Activated CD8-positive, alpha-beta T cell treated with anti-CD3 and anti-CD28 coated beads, Interleukin-2, amount 10 ng/mL, durations not matched to agents 7 days and 5 days (primary cell): ENCODE data around the gene BCAS3. TPM values are rescaled to one million over a fixed set of nuclear protein-coding genes. Genes with fewer than 3 reads are reported as not detected.

Source experiments
- ATAC-seq: fragments of 150-1000 bp; cut with Tn5 transposase; one replicate; pipeline ENCODE4 v1.10.0; 2021; ENCODE audit warnings: moderate library complexity
- CTCF ChIA-PET: fragments of 350-600 bp; sonication (Branson Sonifier 250); formaldehyde crosslinking; loops from one replicate; lab custom pipeline; 2021; ENCODE audit warnings: antibody characterized with exemption; lab: Charles Lee
- POLR2A ChIA-PET: fragments of 350-600 bp; sonication (Branson Sonifier 250); formaldehyde crosslinking; loops from one replicate; lab custom pipeline; 2021; ENCODE audit warnings: antibody characterized with exemption; lab: Charles Lee
- DNase-seq: peaks from one replicate; pipeline ENCODE4 v3.0.0-alpha.2; 2020
- H3K27ac Mint-ChIP-seq: one replicate; pipeline ENCODE4 v1.8.0; 2021; ENCODE audit warnings: mild to moderate bottlenecking, mixed read lengths
- H3K27me3 Mint-ChIP-seq: one replicate; pipeline ENCODE4 v1.8.0; 2021; ENCODE audit warnings: low read depth, mixed read lengths
- H3K36me3 Mint-ChIP-seq: one replicate; pipeline ENCODE4 v1.8.0; 2021; ENCODE audit warnings: low read depth, mixed read lengths
- H3K4me1 Mint-ChIP-seq: one replicate; pipeline ENCODE4 v1.8.0; 2021; ENCODE audit warnings: low read depth, mixed read lengths
- H3K4me3 Mint-ChIP-seq: one replicate; pipeline ENCODE4 v1.8.0; 2021; ENCODE audit warnings: mild to moderate bottlenecking, mixed read lengths
- H3K9me3 Mint-ChIP-seq: one replicate; pipeline ENCODE4 v1.8.0; 2022; ENCODE audit warnings: mixed read lengths; ENCODE audit not compliant: insufficient read depth
- total RNA-seq, 2 experiments: library from RNA; stranded (reverse); gene quantifications; one replicate each; pipeline ENCODE4 v1.2.3, GENCODE V29; 2021

The BCAS3 gene
- total RNA-seq, 2 experiments from 2014 or later: 13.0 to 16.3 TPM

DNA sequence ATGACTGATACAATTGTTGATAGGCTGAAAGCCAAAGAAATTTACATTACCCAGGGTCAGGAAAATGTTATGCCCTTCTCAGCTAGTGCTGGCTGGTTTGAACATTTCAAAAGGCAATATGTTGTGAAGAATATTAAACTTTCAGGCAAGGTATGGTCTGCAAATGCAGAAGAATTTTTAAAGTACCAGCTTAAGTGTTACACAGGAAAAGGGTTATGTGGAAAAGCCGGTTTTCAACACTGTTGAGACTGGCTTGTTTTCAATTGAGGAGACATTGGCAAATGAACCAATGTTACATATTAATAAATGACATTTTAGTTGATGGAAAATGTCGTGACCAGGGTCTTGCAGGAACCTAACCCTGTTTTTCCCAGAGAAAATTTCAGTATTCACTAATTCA is 506.1 kb downstream of the BCAS3 start:
- Mint-ChIP-seq H3K4me1 (no peaks in the 10 kb centered on the region), H3K27me3 (no peaks in the 10 kb centered on the region), H3K36me3 (no peaks in the 10 kb centered on the region), H3K4me3 (no peak overlapping the region), H3K9me3 (no peaks in the 10 kb centered on the region), H3K27ac (no peak overlapping the region)
- ChIA-PET CTCF (no interaction called here), POLR2A (no interaction called here)
- DNase-seq (no peak), ATAC-seq (no peak)

DNA sequence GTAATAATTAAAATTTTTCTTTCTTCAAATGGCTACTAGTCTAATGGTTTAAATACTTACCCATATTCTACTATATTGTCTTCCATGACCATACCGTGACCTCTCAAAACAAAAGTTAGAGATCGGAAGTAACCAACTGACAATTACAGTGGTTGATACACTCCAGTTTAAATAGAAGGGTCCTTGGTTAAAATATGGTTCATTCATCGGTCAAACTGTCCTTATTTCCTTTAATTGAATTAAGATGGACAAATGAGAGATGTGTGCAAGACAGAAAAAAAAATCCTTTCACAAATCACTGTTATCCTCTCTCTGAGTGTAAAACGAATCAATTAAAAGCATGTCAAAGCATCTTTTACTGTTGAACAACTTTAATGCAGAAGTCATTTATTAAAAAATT is 507.7 kb downstream of the BCAS3 start:
- peaks cover 14% of the 10 kb centered on the region for H3K4me1 Mint-ChIP-seq

DNA sequence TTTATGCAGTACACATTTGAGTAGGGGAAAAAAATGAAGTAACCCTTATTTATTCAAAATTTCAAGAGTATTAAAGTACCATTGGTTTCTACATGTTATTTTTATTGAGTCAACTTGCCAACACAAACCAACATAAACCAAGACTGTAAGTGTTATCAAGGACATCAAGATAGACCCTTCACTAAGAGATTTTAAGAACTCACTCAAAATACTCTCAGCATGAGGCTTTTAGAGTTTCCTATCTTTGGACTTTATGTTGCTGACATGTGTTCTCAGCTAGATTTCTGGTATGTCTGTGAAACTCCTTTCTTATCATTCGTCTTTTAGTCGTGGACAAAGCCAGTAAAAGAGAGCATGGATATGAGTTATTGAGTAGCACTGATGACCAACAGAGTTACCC is 509.4 kb downstream of the BCAS3 start:
- H3K9me3 Mint-ChIP-seq: peaks cover 5% of the 10 kb centered on the region
- peaks cover 2% of the 10 kb centered on the region for H3K36me3 Mint-ChIP-seq
- no peaks in the 10 kb centered on the region for H3K27me3 Mint-ChIP-seq
- no peak for ATAC-seq
- no peak overlapping the region for H3K4me3 Mint-ChIP-seq
- ChIA-PET POLR2A (no interaction called here), CTCF (no interaction called here)
- no peak for DNase-seq
- H3K4me1 Mint-ChIP-seq: peaks cover 14% of the 10 kb centered on the region
- H3K27ac Mint-ChIP-seq: no peak overlapping the region

More for the DNA sequence above, 507.7 kb downstream of the BCAS3 start:
- no peaks in the 10 kb centered on the region for H3K9me3 Mint-ChIP-seq
- H3K27me3 Mint-ChIP-seq: no peaks in the 10 kb centered on the region
- CTCF ChIA-PET: interaction anchor here (1.2 kb wide), 1 partner anchor 174 kb away, joined by 3 read pairs; no protein-coding TSS in a partner anchor
- ATAC-seq: no peak
- POLR2A ChIA-PET: no interaction called here
- H3K4me3 Mint-ChIP-seq: no peak overlapping the region
- H3K27ac Mint-ChIP-seq: no peak overlapping the region
- H3K36me3 Mint-ChIP-seq: peaks cover 2% of the 10 kb centered on the region
- DNase-seq: no peak

DNA sequence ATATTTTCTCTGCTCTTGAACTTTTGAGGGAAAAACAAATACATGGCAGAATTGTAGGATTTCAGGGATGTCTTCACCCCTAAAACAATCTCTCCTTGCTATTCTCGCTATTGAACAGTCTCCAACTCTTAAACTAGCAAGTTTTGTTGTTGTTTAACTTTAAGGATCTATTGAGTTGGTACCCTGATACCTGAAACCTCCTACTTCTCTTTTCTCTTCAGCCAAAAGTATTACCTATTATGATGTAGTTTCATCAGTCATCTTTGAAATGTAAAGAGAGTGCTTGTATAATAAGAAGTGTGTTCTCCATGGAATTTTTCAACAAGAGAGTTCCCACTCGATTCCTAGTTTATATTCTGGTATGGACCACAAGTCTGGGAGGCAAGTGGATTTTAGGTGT is 510.4 kb downstream of the BCAS3 start:
- POLR2A ChIA-PET: no interaction called here
- H3K27ac Mint-ChIP-seq: no peak overlapping the region
- no peak for ATAC-seq
- peaks cover 5% of the 10 kb centered on the region for H3K9me3 Mint-ChIP-seq
- H3K4me1 Mint-ChIP-seq: peaks cover 14% of the 10 kb centered on the region
- H3K36me3 Mint-ChIP-seq: peaks cover 4% of the 10 kb centered on the region
- no peaks in the 10 kb centered on the region for H3K27me3 Mint-ChIP-seq
- CTCF ChIA-PET: no interaction called here
- DNase-seq: no peak
- H3K4me3 Mint-ChIP-seq: no peak overlapping the region

DNA sequence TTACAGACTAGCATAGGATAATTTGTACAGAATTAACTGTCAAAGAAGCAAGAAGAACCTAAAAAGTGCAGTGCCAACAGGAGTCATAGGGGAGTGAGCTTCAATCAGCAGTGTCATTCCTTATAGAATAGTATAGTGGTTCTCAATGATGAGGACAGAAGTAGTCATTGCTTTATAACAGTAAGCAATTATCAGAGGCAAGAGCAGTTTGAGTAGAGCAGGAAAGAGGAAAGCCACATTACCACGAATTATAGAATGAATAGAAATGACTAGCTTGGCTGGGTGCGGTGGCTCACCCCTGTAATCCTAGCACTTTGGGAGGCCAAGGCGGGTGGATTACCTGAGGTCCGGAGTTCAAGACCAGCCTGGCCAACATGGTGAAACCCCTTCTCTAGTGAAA is 512.3 kb downstream of the BCAS3 start:
- Mint-ChIP-seq H3K9me3 (peaks cover 5% of the 10 kb centered on the region), H3K4me1 (peaks cover 14% of the 10 kb centered on the region), H3K27me3 (no peaks in the 10 kb centered on the region), H3K4me3 (no peak overlapping the region), H3K36me3 (peaks cover 4% of the 10 kb centered on the region), H3K27ac (no peak overlapping the region)
- DNase-seq (no peak), ATAC-seq (no peak)
- ChIA-PET CTCF (interaction anchor here (1.3 to 1.6 kb wide), 2 partner anchors 8 to 10 kb away, joined by 3 to 5 read pairs; no protein-coding TSS in a partner anchor), POLR2A (no interaction called here)

DNA sequence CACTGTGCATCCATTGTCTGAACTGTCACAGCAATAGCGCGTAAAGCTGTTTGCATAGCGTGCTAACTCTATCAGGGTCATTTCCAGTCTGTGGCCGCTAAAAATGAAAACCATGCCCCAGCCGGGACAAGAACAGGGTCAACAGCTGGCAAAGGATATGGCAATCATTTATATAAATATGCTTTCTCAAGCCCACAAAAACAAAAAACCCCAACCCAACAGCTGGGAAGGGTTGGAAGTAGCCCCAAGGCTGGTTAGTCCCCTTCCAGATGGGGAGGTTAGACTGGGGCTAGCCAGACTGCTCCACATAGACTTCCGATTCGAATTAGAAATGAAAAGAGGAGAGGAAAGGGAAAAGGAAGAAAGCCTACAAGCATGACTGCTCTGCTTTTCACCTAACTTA is 518.7 kb downstream of the BCAS3 start:
- ATAC-seq (no peak), DNase-seq (no peak)
- peaks cover under 1% of the 10 kb centered on the region for H3K9me3 Mint-ChIP-seq
- no peak overlapping the region for H3K4me3 Mint-ChIP-seq
- ChIA-PET POLR2A (no interaction called here), CTCF (no interaction called here)
- H3K27ac Mint-ChIP-seq: no peak overlapping the region
- H3K36me3 Mint-ChIP-seq: peaks cover 2% of the 10 kb centered on the region
- H3K27me3 Mint-ChIP-seq: peaks cover under 1% of the 10 kb centered on the region
- no peaks in the 10 kb centered on the region for H3K4me1 Mint-ChIP-seq

DNA sequence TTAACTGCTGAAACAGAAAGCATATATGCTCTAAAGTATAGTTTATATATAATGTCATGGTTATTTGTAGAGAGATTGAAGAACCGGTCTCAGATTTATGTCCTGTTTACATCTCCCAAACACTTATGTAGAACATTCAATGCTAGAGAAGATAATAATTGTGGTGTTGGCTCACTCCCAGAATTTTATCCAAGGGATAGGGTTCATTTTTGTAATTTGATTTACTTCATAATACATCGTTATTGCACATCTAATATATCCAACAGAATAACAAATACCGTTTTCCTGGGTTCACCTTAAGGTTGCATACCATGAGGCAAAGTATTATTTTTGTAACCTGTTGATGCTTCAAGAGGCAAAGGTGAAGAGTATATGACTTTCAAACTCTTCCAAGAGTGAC is 519.1 kb downstream of the BCAS3 start:
- ChIA-PET CTCF (no interaction called here), POLR2A (no interaction called here)
- peaks cover 2% of the 10 kb centered on the region for H3K36me3 Mint-ChIP-seq
- peaks cover 2% of the 10 kb centered on the region for H3K27me3 Mint-ChIP-seq
- H3K9me3 Mint-ChIP-seq: no peaks in the 10 kb centered on the region
- H3K27ac Mint-ChIP-seq: no peak overlapping the region
- DNase-seq (no peak), ATAC-seq (no peak)
- no peak overlapping the region for H3K4me3 Mint-ChIP-seq
- H3K4me1 Mint-ChIP-seq: no peaks in the 10 kb centered on the region

DNA sequence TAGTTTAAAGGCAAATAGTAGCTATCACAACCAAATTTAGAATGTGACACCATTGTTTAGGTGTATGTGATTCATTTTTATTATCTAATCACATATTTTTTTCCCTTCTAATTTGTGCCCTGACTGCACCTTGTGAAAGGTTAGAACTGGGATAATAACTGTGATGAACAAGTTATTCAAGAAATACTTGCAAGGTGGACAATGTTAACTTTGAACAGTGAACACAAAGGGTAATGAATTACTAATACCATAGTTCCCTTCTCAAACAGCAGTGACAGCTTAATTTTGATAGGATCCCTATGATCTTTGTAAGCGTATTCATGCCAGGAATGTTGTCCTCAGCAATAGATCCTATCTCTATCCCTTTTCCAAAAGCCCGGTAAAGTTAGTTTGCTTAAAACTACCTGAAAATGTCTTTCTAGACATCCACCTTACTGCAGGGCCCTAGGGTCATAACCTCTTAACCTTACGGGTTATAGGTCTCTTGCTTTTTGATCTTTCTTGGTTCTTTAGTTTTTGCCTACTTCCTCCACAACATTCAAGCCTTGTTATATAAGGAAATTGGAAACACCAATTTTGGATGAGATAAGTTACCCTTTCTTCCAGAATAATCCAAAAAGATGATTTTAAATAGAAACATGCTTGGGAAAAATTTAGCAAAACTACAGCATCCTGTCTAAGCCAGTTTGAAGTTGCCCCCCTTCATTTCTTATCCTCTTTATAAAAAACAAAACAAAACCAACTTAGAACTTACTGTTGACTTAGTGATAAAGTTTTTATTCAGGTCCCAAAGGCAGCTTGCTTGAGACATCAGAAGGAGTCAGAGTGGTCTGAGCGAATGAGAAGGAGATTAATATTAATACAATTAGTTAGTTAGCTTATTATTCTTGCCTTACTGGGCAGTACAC is 522.0 kb downstream of the BCAS3 start:
- H3K4me1 Mint-ChIP-seq: no peaks in the 10 kb centered on the region
- no peak for DNase-seq
- CTCF ChIA-PET: interaction anchor here (1.1 kb wide), 1 partner anchor 10 kb away, joined by 3 read pairs; no protein-coding TSS in a partner anchor
- peaks cover 2% of the 10 kb centered on the region for H3K27me3 Mint-ChIP-seq
- no peaks in the 10 kb centered on the region for H3K9me3 Mint-ChIP-seq
- no peak overlapping the region for H3K4me3 Mint-ChIP-seq
- POLR2A ChIA-PET: no interaction called here
- ATAC-seq: no peak
- no peak overlapping the region for H3K27ac Mint-ChIP-seq
- H3K36me3 Mint-ChIP-seq: no peaks in the 10 kb centered on the region

DNA sequence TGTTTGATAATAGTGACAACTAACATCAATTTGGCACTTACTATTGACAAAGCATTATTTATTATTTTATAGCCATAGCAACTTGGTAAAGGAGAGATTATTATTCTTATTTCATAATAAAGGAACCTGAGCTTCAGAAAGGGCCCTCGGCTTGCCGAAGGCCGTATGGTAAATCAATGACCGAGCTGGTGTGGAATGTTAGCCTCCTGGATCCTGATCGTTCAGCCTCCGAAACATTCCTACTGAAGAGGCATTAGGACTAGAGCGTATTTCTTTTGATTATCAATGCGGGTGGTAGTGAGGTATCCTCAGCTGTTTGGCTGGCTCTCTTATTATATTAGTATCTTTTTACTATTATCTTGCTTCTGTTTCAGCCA is 522.7 kb downstream of the BCAS3 start:
- ChIA-PET POLR2A (no interaction called here), CTCF (interaction anchor here (1.1 kb wide), 1 partner anchor 11 kb away, joined by 3 read pairs; no protein-coding TSS in a partner anchor)
- ATAC-seq (no peak), DNase-seq (no peak)
- peaks cover 2% of the 10 kb centered on the region for H3K27me3 Mint-ChIP-seq
- H3K4me3 Mint-ChIP-seq: no peak overlapping the region
- H3K36me3 Mint-ChIP-seq: no peaks in the 10 kb centered on the region
- H3K27ac Mint-ChIP-seq: no peak overlapping the region
- no peaks in the 10 kb centered on the region for H3K4me1 Mint-ChIP-seq
- no peaks in the 10 kb centered on the region for H3K9me3 Mint-ChIP-seq

DNA sequence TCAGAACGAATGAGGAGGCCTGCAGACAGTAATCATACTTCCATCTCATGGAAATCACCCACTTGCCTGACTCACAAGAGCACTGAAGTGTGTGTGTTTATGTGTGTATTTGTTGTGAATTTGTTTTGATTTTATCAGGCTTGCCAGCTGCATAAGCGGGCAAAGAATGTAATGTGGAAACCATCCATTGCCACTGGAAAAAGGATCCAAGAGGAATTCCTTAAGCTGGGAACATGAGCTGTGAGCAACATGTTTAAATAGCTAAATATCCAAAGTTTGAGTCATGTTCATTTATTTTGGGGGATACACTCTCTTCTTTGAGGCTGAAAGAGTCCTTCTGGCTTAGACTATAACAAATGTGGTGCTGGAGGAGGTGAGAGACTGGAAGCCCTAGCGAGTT is 523.6 kb downstream of the BCAS3 start:
- POLR2A ChIA-PET: no interaction called here
- DNase-seq (no peak), ATAC-seq (no peak)
- CTCF ChIA-PET: no interaction called here
- Mint-ChIP-seq H3K36me3 (no peaks in the 10 kb centered on the region), H3K4me1 (no peaks in the 10 kb centered on the region), H3K27ac (no peak overlapping the region), H3K27me3 (peaks cover 2% of the 10 kb centered on the region), H3K4me3 (no peak overlapping the region), H3K9me3 (no peaks in the 10 kb centered on the region)

DNA sequence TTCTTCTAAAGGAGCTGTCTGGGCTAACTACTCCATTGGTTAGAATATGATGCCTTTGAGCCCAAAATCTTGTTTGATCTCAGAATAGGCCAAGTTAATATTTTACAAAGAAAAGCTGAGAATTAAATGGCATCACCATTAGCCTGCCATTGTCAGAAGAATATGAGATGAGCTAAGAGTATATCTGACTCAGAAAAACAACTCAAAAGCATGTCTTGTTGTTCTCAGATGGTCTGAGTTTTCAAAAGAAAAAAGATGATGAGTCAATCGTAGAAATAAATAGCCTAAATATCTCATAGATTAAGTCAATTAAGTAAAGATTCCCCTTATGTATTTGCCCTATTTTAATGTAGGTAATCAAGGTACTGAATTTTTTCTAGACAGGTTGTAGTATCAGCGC is 524.9 kb downstream of the BCAS3 start:
- Mint-ChIP-seq H3K27ac (no peak overlapping the region), H3K27me3 (peaks cover 2% of the 10 kb centered on the region), H3K4me1 (no peaks in the 10 kb centered on the region), H3K9me3 (no peaks in the 10 kb centered on the region), H3K4me3 (no peak overlapping the region), H3K36me3 (no peaks in the 10 kb centered on the region)
- ChIA-PET CTCF (no interaction called here), POLR2A (no interaction called here)
- no peak for ATAC-seq
- no peak for DNase-seq

DNA sequence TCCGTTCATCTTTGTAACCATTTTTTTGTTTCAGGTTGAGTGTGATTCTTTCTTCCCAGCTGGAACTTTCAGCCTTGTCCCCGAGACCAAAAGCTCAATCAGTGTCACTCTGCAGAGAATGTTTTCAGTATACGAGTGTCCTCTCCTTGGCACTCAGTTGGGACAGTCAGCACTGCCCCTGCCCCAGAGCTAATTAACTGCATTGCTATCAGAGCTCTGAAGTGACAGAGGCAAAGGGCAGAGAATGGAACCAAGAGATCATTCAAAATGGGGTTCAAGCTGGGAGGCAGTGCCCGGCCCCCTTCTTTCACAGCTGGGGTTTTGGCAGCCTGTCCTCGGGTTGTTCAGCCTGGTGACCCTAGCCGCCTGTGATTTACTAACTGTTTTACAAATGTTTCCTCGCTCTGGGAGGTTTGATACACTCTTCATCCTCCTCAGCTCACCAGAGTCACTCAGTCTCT is 526.0 kb downstream of the BCAS3 start:
- POLR2A ChIA-PET: no interaction called here
- Mint-ChIP-seq H3K4me3 (no peak overlapping the region), H3K36me3 (no peaks in the 10 kb centered on the region)

More for the DNA sequence above, 526.0 kb downstream of the BCAS3 start:
- no peak overlapping the region for H3K27ac Mint-ChIP-seq
- H3K4me1 Mint-ChIP-seq: no peaks in the 10 kb centered on the region
- CTCF ChIA-PET: interaction anchor here (0.8 kb wide), 1 partner anchor 14 kb away, joined by 3 read pairs; no protein-coding TSS in a partner anchor
- no peak for DNase-seq
- ATAC-seq: no peak
- H3K9me3 Mint-ChIP-seq: no peaks in the 10 kb centered on the region
- peaks cover 2% of the 10 kb centered on the region for H3K27me3 Mint-ChIP-seq
